Mucosa of descending colon (tissue), 3 donors: ENCODE measurements around the gene CPVL. TPM values are rescaled to one million over a fixed set of nuclear protein-coding genes. Genes with fewer than 3 reads are reported as not detected.

ENCODE experiments used
- ATAC-seq: fragments of 200-7000 bp; cut with Tn5 transposase; one replicate; pipeline ENCODE4 v1.9.1; 2020; ENCODE audit warnings: mild to moderate bottlenecking, moderate library complexity
- DNase-seq, 3 donors: peaks; one replicate each; pipeline ENCODE4 v3.0.0-alpha.2; 2020
- H3K36me3 ChIP-seq: fragments of 200-600 bp; one replicate; pipeline ENCODE4 v1.8.0; 2021; ENCODE audit warnings: low read depth, mild to moderate bottlenecking
- H3K4me1 ChIP-seq: fragments of 200-600 bp; one replicate; pipeline ENCODE4 v1.8.0; 2021; ENCODE audit warnings: low read depth, mild to moderate bottlenecking
- H3K4me3 ChIP-seq: fragments of 200-600 bp; one replicate; pipeline ENCODE4 v1.8.0; 2021; ENCODE audit warnings: mild to moderate bottlenecking
- H3K9me3 ChIP-seq: fragments of 200-600 bp; one replicate; pipeline ENCODE4 v1.8.0; 2021; ENCODE audit warnings: mild to moderate bottlenecking
- CTCF ChIP-seq: fragments of 200-600 bp; IDR thresholded peaks from one replicate; pipeline ENCODE4 v1.8.0; 2022; ENCODE audit warnings: antibody characterized with exemption, mild to moderate bottlenecking
- intact Hi-C, 2 donors: fragments of 100-400 bp; cut with DNase I in 1 of 2; cut with micrococcal nuclease in 1 of 2; formaldehyde crosslinking; loops; one replicate each; pipeline versions ENCODE4 v1.11.0 to v1.11.1; 2022; cut with DNase I, micrococcal nuclease
- total RNA-seq, 3 donors: library from RNA; stranded (reverse); fragmentation: NEBNext Ultra II Directional in 2 of 3; extraction: Animal tissue kit (Norgen Biotek cat#: 25700) in 2 of 3; gene quantifications; one replicate each; pipeline versions ENCODE4 v1.2.1 to v1.2.4, GENCODE V29; 2021 to 2023
- donor health status: DM: no; HTN: no; CAD: no; lungs with moderate emphysema.
- donor health status: DM: no; HTN: no; CAD: no.
- donor health status: DM: no; HTN: yes; CAD: no.

CPVL gene
- total RNA-seq, 3 donors from 2014 or later, result 8.1 to 20.0 (median 10.5) TPM

GRCh38 chr7:29035044-29035740 lies 111.1 kb downstream of the CPVL start:
- DNase-seq, result no peak
- peak; percentile 31 for ATAC-seq

GRCh38 chr7:29033584-29033983 lies 112.8 kb downstream of the CPVL start:
- no peak overlapping the region for H3K4me3 ChIP-seq
- H3K9me3 ChIP-seq, result no peaks in the 10 kb centered on the region
- intact Hi-C loops, result no loop called here
- H3K4me1 ChIP-seq, result peaks cover under 1% of the 10 kb centered on the region
- no peaks in the 10 kb centered on the region for H3K36me3 ChIP-seq
- DNase-seq (no peak), ATAC-seq (peak; percentile 39)
- TF ChIP-seq CTCF, result no peak

More at GRCh38 chr7:29035044-29035740, 111.1 kb downstream of the CPVL start:
- Histone ChIP-seq H3K4me1 (peaks cover 5% of the 10 kb centered on the region), H3K4me3 (no peak overlapping the region), H3K9me3 (no peaks in the 10 kb centered on the region), H3K36me3 (no peaks in the 10 kb centered on the region)
- TF ChIP-seq CTCF, result no peak
- intact Hi-C loops, result no loop called here

GRCh38 chr7:29032146-29032545 lies 114.2 kb downstream of the CPVL start:
- no peaks in the 10 kb centered on the region for H3K36me3 ChIP-seq
- intact Hi-C loops, result no loop called here
- ATAC-seq, result no peak
- H3K4me1 ChIP-seq, result no peaks in the 10 kb centered on the region
- DNase-seq, result no peak
- no peak overlapping the region for H3K4me3 ChIP-seq
- no peak for TF ChIP-seq CTCF
- H3K9me3 ChIP-seq, result peaks cover 3% of the 10 kb centered on the region

- intact Hi-C loops, result no loop called here
- Histone ChIP-seq H3K4me3 (no peak overlapping the region), H3K4me1 (no peaks in the 10 kb centered on the region), H3K36me3 (no peaks in the 10 kb centered on the region), H3K9me3 (peaks cover 7% of the 10 kb centered on the region)
- no peak for TF ChIP-seq CTCF
- DNase-seq (no peak), ATAC-seq (no peak)
Measured at GRCh38 chr7:29030781-29031275, 115.5 kb downstream of the CPVL start.

- ATAC-seq (no peak), DNase-seq (no peak)
- no peak for TF ChIP-seq CTCF
- H3K4me3 ChIP-seq, result no peak overlapping the region
- H3K9me3 ChIP-seq, result peaks cover 23% of the 10 kb centered on the region
- no peaks in the 10 kb centered on the region for H3K36me3 ChIP-seq
- intact Hi-C loops, result no loop called here
- H3K4me1 ChIP-seq, result no peaks in the 10 kb centered on the region
Measured at GRCh38 chr7:29022291-29022988, 123.9 kb downstream of the CPVL start.
